ENCODE data around the gene GRIK3.

GRIK3 gene

GRCh38 chr1:36752891-36753361, 281.4 kb downstream of the GRIK3 start:
- in situ Hi-C loops (cut with HindIII; ENCODE audit: low sequenced_read_pairs), result loop anchor here (5.0 kb wide), 1 partner anchor 56 kb away; no protein-coding TSS in a partner anchor

GRCh38 chr1:36752431-36752830, 281.9 kb downstream of the GRIK3 start:
- in situ Hi-C loops (cut with HindIII; ENCODE audit: low sequenced_read_pairs), result loop anchor here (5.0 kb wide), 1 partner anchor 55 kb away; no protein-coding TSS in a partner anchor

- in situ Hi-C loops (cut with HindIII; ENCODE audit: low sequenced_read_pairs), result loop anchor here (5.0 kb wide), 1 partner anchor 54 kb away; no protein-coding TSS in a partner anchor
Observed at GRCh38 chr1:36751525-36751924, 282.8 kb downstream of the GRIK3 start.

- in situ Hi-C loops (cut with HindIII; ENCODE audit: low sequenced_read_pairs), result no loop called here
Observed at GRCh38 chr1:36748466-36748865, 285.8 kb downstream of the GRIK3 start.
